ENCODE measurements around the gene DOCK1. TPM values are rescaled to one million over a fixed set of nuclear protein-coding genes. Genes with fewer than 3 reads are reported as not detected.

The DOCK1 gene
- total RNA-seq, 2 donors from 2014 or later, result 34.3 to 44.1 TPM

DNA sequence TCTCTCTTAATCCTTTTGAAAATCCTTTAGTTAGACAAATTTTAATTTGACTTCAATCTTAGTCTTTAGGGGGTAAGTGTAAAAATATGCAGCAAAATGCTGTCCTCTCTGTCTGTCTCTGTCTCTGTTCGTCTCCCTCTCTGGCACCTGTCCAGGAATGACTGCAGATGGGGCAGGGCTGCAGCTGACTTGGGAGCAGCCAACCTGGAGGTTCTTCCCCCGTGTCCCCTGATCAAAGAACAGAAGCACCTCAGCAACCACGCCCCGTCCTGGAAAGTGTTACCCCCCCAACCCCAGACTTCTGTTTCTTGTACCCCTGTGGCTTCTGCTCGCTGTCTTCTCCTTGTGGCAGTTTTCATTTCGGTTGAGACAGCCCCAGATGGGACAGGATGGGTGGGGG lies 502.3 kb downstream of the DOCK1 start:
- H3K4me3 ChIP-seq, result no peak overlapping the region
- no peaks in the 10 kb centered on the region for H3K9me3 ChIP-seq
- intact Hi-C loops (cut with DNase I), result no loop called here
- H3K36me3 ChIP-seq (replicated peaks in 1 of 2; ENCODE audit: insufficient read depth in 1 of 2, low read depth in 2 of 2), result peaks cover 0 to 2% of the 10 kb centered on the region in 2 donors
- no peak for DNase-seq
- ATAC-seq, result no peak
- H3K27me3 ChIP-seq, result no peaks in the 10 kb centered on the region
- no peaks in the 10 kb centered on the region for H3K4me1 ChIP-seq
- WGBS, 2 donors, result 88 to 90% methylated on average over 6 of the region's 6 CpGs
- H3K27ac ChIP-seq, result no peak overlapping the region
- no peak for TF ChIP-seq POLR2A (IDR thresholded peaks at IDR 0.05)
- TF ChIP-seq, protein P1, sequence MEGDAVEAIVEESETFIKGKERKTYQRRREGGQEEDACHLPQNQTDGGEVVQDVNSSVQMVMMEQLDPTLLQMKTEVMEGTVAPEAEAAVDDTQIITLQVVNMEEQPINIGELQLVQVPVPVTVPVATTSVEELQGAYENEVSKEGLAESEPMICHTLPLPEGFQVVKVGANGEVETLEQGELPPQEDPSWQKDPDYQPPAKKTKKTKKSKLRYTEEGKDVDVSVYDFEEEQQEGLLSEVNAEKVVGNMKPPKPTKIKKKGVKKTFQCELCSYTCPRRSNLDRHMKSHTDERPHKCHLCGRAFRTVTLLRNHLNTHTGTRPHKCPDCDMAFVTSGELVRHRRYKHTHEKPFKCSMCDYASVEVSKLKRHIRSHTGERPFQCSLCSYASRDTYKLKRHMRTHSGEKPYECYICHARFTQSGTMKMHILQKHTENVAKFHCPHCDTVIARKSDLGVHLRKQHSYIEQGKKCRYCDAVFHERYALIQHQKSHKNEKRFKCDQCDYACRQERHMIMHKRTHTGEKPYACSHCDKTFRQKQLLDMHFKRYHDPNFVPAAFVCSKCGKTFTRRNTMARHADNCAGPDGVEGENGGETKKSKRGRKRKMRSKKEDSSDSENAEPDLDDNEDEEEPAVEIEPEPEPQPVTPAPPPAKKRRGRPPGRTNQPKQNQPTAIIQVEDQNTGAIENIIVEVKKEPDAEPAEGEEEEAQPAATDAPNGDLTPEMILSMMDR (IDR thresholded peaks at IDR 0.05), result no peak

DNA sequence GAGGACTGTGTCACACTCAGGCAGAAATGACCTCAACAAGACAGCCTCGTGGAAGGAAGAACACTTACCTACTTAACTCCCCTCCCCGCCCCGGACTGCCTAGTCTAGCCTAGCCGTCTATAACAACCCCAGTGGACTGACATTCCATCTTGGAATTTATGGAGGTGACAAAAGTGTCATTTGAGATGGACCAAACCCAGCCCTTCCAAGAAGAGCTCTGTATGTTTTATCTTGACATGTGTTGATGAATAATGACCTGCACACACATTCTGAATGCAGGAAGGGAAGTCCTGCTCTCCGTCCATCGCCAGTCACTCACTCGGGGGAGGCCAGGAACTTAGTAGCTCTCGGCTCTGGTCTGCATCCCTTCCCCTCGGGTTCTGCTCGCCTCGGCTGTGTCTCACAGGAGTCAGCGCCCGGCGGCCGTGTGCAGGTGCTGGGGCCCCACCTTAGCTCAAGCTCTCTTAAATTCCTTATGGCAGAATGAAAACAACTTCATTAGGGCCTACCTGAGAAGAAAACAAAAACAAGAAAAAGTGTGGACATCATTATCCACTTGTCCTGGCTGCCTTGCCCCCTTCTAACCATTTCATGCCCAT lies 503.0 kb downstream of the DOCK1 start:
- no peak for TF ChIP-seq POLR2A (IDR thresholded peaks at IDR 0.05)
- TF ChIP-seq, protein P1 (IDR thresholded peaks at IDR 0.05), result no peak
- WGBS, 2 donors, result 89 to 92% methylated on average over 15 of the region's 15 CpGs
- intact Hi-C loops (cut with DNase I), result no loop called here
- no peak overlapping the region for H3K4me3 ChIP-seq
- no peaks in the 10 kb centered on the region for H3K9me3 ChIP-seq
- no peaks in the 10 kb centered on the region for H3K4me1 ChIP-seq
- H3K36me3 ChIP-seq (replicated peaks in 1 of 2; ENCODE audit: insufficient read depth in 1 of 2, low read depth in 2 of 2), result peaks cover 0 to 2% of the 10 kb centered on the region in 2 donors
- ATAC-seq (no peak), DNase-seq (no peak)
- no peaks in the 10 kb centered on the region for H3K27me3 ChIP-seq
- H3K27ac ChIP-seq, result no peak overlapping the region

DNA sequence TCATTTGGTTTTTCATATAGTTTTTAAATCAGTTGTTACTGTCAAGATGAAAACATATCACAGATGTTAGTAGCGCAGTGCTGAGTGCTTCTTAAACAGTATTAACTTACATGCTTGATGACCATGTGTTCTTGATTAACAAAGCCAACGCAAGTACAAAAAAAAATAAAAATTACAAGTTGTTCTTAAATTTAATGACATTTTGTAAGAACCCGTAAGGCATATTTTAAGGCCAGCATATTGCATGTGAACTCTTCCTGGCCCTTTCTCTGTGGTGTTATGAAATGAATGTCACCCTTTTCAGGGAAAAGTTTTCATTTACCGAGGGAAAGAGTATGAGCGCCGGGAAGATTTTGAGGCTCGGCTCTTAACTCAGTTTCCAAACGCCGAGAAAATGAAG lies 503.5 kb downstream of the DOCK1 start:
- Histone ChIP-seq H3K4me3 (no peak overlapping the region), H3K27ac (no peak overlapping the region), H3K9me3 (no peaks in the 10 kb centered on the region), H3K4me1 (no peaks in the 10 kb centered on the region), H3K36me3 (replicated peaks in 1 of 2; ENCODE audit: insufficient read depth in 1 of 2, low read depth in 2 of 2) (peaks cover 0 to 2% of the 10 kb centered on the region in 2 donors), H3K27me3 (no peaks in the 10 kb centered on the region)
- TF ChIP-seq, protein P1 (IDR thresholded peaks at IDR 0.05), result no peak
- TF ChIP-seq POLR2A (IDR thresholded peaks at IDR 0.05), result no peak
- DNase-seq (no peak), ATAC-seq (no peak)
- intact Hi-C loops (cut with DNase I), result no loop called here
- 91 to 92% methylated on average over 9 of the region's 9 CpGs for WGBS, 2 donors

DNA sequence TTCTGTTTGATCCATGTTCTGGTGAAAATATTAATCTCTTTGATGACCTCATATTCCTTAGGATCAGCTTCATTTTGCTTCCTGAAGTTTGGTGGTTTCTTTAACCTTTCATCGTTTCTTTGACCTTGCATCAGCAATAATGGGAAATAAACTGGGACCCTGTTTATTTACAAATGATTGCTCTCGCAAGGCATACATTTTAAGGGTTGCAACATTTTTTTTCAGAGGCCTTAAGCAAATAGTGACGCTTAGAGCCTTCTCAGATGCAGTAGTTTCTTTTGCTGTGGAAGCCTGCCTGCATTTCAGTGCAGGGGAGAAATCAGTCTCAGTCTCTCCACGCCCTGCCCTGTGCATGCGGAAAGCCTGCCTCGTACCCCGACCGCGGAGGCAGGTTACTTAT lies 504.8 kb downstream of the DOCK1 start:
- WGBS, 2 donors, result 78 to 88% methylated on average over 9 of the region's 9 CpGs
- H3K4me3 ChIP-seq, result no peak overlapping the region
- H3K4me1 ChIP-seq, result no peaks in the 10 kb centered on the region
- no peaks in the 10 kb centered on the region for H3K9me3 ChIP-seq
- no peak overlapping the region for H3K27ac ChIP-seq
- no peak for TF ChIP-seq POLR2A (IDR thresholded peaks at IDR 0.05)
- TF ChIP-seq, protein P1 (IDR thresholded peaks at IDR 0.05), result no peak
- intact Hi-C loops (cut with DNase I), result no loop called here
- ATAC-seq (no peak), DNase-seq (no peak)
- no peaks in the 10 kb centered on the region for H3K27me3 ChIP-seq
- peaks cover 0 to 2% of the 10 kb centered on the region in 2 donors for H3K36me3 ChIP-seq (replicated peaks in 1 of 2; ENCODE audit: insufficient read depth in 1 of 2, low read depth in 2 of 2)

DNA sequence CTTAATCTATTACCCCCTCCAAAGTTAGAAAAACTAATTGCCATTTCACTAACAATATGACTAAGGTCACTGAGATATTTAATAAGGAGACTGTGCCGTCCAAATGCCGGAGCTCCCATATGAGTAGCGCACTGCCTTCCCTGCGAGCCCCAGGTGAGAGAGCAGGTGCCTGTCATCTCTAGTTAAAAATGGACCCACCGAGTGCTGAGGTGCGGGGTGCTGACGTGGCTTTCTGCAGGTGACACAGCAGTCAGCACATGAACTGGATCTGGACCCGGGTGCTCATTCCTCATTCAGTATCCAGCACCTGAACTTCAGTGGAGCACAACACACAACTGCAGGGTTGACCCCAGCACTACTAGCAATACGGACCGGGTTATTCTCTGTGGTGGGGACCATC lies 505.8 kb downstream of the DOCK1 start:
- intact Hi-C loops (cut with DNase I), result no loop called here
- DNase-seq, result no peak
- Histone ChIP-seq H3K4me3 (no peak overlapping the region), H3K9me3 (no peaks in the 10 kb centered on the region), H3K27ac (no peak overlapping the region), H3K27me3 (no peaks in the 10 kb centered on the region), H3K36me3 (replicated peaks in 1 of 2; ENCODE audit: insufficient read depth in 1 of 2, low read depth in 2 of 2) (peaks cover 0 to 2% of the 10 kb centered on the region in 2 donors), H3K4me1 (no peaks in the 10 kb centered on the region)
- no peak for ATAC-seq
- TF ChIP-seq, protein P1 (IDR thresholded peaks at IDR 0.05), result no peak
- TF ChIP-seq POLR2A (IDR thresholded peaks at IDR 0.05), result no peak
- WGBS, 2 donors, result 97% methylated on average over 7 to 10 of the region's 10 CpGs
